Stomach smooth muscle (tissue), 2 donors: ENCODE data around the gene TBC1D5.

Source experiments
- H3K27ac ChIP-seq: one replicate; pipeline ENCODE4 v1.7.0; 2013; ENCODE audit warnings: mild to moderate bottlenecking, low read length, inconsistent platforms
- H3K27me3 ChIP-seq, 2 donors: one replicate each; pipeline ENCODE4 v1.7.0; 2013; ENCODE audit warnings: low read length in 2 of 2; ENCODE audit not compliant: insufficient read depth in 2 of 2, control insufficient read depth in 1 of 2
- H3K36me3 ChIP-seq, 2 donors: one replicate each; pipeline ENCODE4 v1.7.0; 2013; ENCODE audit warnings: low read length in 2 of 2; ENCODE audit not compliant: control insufficient read depth in 2 of 2, insufficient read depth in 2 of 2
- H3K4me1 ChIP-seq: one replicate; pipeline ENCODE4 v1.7.0; 2013; ENCODE audit warnings: low read length; ENCODE audit not compliant: control insufficient read depth, insufficient read depth
- H3K4me3 ChIP-seq, 2 donors: one replicate each; pipeline ENCODE4 v1.7.0; 2013; ENCODE audit warnings: low read length in 2 of 2
- H3K9ac ChIP-seq, 2 donors: one replicate each; pipeline ENCODE4 v1.7.0; 2013; ENCODE audit warnings: low read length in 2 of 2, mild to moderate bottlenecking in 1 of 2
- H3K9me3 ChIP-seq, 2 donors: one replicate each; pipeline ENCODE4 v1.7.0; 2013; ENCODE audit warnings: low read length in 2 of 2; ENCODE audit not compliant: control insufficient read depth in 2 of 2
- donor health status: healthy.
- donor health status: Pancreatic carcinoma.

Gene TBC1D5

DNA sequence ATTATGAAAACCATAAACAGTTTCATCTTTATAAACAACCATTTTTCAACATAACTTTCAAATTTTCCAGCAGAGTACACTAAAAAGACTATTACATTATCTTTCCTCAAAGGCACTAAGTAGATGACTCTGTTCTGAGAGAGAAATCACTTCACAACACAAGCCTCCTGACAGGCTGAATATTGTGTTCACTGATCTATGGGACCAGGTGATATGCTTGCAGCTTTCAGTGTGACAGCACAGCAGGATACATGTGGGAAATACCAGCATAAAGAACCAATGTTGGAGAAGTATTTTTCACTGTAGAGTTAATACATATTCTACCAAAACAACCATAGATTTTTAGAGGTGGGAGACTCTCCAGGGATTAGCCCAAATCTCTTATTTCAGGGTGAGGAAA is 507.1 kb downstream of the TBC1D5 start:
- H3K9me3 ChIP-seq: no peaks in the 10 kb centered on the region
- no peaks in the 10 kb centered on the region for H3K4me1 ChIP-seq
- H3K27ac ChIP-seq: no peak overlapping the region
- H3K9ac ChIP-seq: no peak overlapping the region
- H3K27me3 ChIP-seq: no peaks in the 10 kb centered on the region
- peaks cover 0 to 6% of the 10 kb centered on the region in 2 donors for H3K36me3 ChIP-seq
- H3K4me3 ChIP-seq: no peak overlapping the region

DNA sequence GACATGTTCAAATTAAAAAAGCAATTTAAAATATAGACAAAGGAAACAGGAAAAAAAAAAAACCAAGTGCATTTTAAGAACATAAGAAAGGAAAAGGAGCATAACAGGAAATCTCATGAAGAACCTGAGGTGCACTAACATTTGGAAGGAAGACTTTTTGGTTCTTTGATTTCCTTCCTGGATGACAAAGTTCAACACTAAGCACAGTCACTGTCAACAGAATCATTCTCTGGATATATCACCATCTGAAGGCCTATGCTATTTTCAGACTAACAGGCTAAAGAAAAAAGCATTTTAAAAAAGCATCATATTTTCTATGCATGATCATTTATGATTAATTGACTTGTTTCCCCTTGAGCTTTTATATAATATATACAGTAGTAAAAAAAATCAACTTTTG is 508.0 kb downstream of the TBC1D5 start:
- Histone ChIP-seq H3K4me3 (no peak overlapping the region), H3K36me3 (peaks cover 0 to 6% of the 10 kb centered on the region in 2 donors), H3K4me1 (no peaks in the 10 kb centered on the region), H3K27ac (no peak overlapping the region), H3K9me3 (no peaks in the 10 kb centered on the region), H3K9ac (no peak overlapping the region), H3K27me3 (no peaks in the 10 kb centered on the region)

GRCh38 chr3:17233398-17233800 is 509.0 kb downstream of the TBC1D5 start:
- Histone ChIP-seq H3K9me3 (no peaks in the 10 kb centered on the region), H3K36me3 (peaks cover 0 to 6% of the 10 kb centered on the region in 2 donors), H3K27me3 (no peaks in the 10 kb centered on the region), H3K9ac (no peak overlapping the region), H3K4me1 (no peaks in the 10 kb centered on the region), H3K27ac (no peak overlapping the region), H3K4me3 (no peak overlapping the region)

DNA sequence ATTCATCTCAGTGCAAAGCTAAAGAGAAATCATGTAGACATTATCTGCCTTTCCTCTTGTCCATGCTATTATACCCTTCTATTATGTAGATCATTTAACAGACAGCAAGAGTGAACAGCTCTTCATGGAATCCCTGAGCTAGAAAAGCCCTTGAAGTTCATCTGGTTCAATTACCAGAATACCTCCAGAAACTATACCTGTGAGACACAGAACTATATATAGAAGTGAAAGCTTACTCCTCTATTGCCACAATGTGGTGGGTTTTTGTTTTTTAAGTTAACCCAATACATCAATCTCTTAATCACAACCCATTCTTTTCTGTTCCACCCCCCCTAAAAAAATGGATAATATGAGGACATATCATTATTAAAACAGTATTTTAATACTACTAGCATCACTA is 510.0 kb downstream of the TBC1D5 start:
- Histone ChIP-seq H3K27me3 (no peaks in the 10 kb centered on the region), H3K9me3 (no peaks in the 10 kb centered on the region), H3K27ac (no peak overlapping the region), H3K4me1 (no peaks in the 10 kb centered on the region), H3K4me3 (no peak overlapping the region), H3K9ac (no peak overlapping the region), H3K36me3 (peaks cover 0 to 5% of the 10 kb centered on the region in 2 donors)

- no peaks in the 10 kb centered on the region for H3K36me3 ChIP-seq
- H3K9me3 ChIP-seq: no peaks in the 10 kb centered on the region
- H3K4me1 ChIP-seq: no peaks in the 10 kb centered on the region
- H3K27ac ChIP-seq: no peak overlapping the region
- no peak overlapping the region for H3K9ac ChIP-seq
- no peaks in the 10 kb centered on the region for H3K27me3 ChIP-seq
- no peak overlapping the region for H3K4me3 ChIP-seq
Observed at GRCh38 chr3:17231537-17232261, 510.7 kb downstream of the TBC1D5 start.

- Histone ChIP-seq H3K9ac (no peak overlapping the region), H3K36me3 (no peaks in the 10 kb centered on the region), H3K27me3 (no peaks in the 10 kb centered on the region), H3K4me3 (no peak overlapping the region), H3K9me3 (no peaks in the 10 kb centered on the region), H3K4me1 (no peaks in the 10 kb centered on the region), H3K27ac (no peak overlapping the region)
Observed at GRCh38 chr3:17227472-17227871, 515.0 kb downstream of the TBC1D5 start.

DNA sequence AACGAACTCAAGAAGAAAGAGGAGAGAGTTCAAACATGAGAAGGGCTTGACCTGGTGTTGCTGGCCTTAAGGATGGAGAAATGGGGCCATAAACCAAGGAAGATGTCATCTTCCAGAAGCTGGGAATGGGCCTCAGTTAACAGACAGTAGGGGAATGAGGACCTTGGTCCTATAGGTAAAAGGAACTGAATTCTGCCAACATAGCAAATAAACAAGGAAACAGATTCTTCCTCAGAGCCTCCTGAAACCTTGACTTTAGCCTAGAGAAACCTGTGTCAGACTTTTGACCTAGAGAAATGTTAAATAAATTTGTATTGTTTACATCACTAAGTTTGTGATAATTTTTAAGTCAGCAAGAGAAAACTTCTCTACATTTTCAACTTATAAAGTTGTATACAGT is 520.9 kb downstream of the TBC1D5 start:
- Histone ChIP-seq H3K4me1 (no peaks in the 10 kb centered on the region), H3K27ac (no peak overlapping the region), H3K9me3 (no peaks in the 10 kb centered on the region), H3K9ac (no peak overlapping the region), H3K36me3 (no peaks in the 10 kb centered on the region), H3K27me3 (no peaks in the 10 kb centered on the region), H3K4me3 (no peak overlapping the region)

- Histone ChIP-seq H3K4me3 (no peak overlapping the region), H3K4me1 (no peaks in the 10 kb centered on the region), H3K9me3 (no peaks in the 10 kb centered on the region), H3K27ac (no peak overlapping the region), H3K9ac (no peak overlapping the region), H3K36me3 (no peaks in the 10 kb centered on the region), H3K27me3 (no peaks in the 10 kb centered on the region)
Observed at GRCh38 chr3:17219593-17219992, 522.8 kb downstream of the TBC1D5 start.

DNA sequence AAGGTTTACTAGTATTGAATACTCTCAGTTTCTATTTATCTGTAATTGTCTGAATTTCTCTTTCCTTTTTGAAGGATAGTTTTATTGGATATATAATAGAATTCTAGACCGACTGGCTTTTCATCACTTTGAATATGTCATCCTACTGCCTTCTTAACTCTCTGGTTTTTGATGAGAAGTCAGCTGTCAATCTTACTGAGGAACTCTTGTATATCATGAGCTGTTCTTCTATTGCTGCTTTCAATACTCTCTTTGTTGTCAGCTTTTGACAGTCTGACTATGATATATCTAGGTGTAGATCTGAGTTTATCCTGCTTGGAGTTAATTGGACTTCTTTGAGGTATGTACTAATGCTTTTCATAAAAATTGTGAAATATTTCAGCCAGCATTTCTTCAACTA is 523.8 kb downstream of the TBC1D5 start:
- Histone ChIP-seq H3K4me1 (no peaks in the 10 kb centered on the region), H3K9me3 (no peaks in the 10 kb centered on the region), H3K27me3 (no peaks in the 10 kb centered on the region), H3K36me3 (no peaks in the 10 kb centered on the region), H3K27ac (no peak overlapping the region), H3K4me3 (no peak overlapping the region), H3K9ac (no peak overlapping the region)

DNA sequence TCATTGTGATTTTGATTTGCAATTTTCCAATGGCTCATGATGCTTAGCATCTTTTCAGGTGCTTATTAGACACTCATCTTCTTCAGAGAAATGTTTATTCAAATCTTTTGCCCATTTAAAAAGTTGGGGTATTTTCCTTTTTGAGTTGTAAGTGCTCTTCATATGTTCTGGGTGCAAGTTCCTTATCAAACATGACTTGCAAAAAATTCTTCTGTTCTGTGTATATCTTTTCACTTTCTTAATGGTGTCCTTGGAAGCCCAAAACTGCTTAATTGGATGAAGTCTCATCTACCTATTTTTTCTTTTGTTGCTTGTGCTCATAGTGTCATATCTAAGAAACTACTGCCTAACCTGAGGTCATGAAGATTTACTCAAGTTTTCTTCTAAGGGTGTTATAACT is 524.8 kb downstream of the TBC1D5 start:
- Histone ChIP-seq H3K4me3 (no peak overlapping the region), H3K9me3 (no peaks in the 10 kb centered on the region), H3K4me1 (no peaks in the 10 kb centered on the region), H3K27me3 (no peaks in the 10 kb centered on the region), H3K9ac (no peak overlapping the region), H3K36me3 (peaks cover 0 to 4% of the 10 kb centered on the region in 2 donors), H3K27ac (no peak overlapping the region)

DNA sequence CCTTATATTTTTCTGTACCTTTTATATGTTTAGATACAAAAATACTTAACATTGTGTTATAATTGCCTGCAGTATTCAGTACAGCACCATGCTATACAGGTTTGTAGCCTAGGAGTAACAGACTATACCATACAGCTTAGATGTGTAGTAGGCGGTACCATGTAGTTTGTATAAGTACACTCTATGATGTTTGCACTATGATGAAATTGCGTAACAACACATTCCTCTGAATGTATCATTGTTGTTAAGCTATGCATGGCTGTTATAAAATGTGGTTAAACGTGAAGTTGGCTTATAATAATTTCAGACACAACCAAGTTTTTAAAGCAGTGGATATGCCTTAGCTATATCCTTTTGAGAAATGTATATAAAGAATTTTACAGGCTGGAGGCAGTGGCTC is 529.3 kb downstream of the TBC1D5 start:
- no peak overlapping the region for H3K4me3 ChIP-seq
- no peaks in the 10 kb centered on the region for H3K27me3 ChIP-seq
- no peaks in the 10 kb centered on the region for H3K9me3 ChIP-seq
- no peaks in the 10 kb centered on the region for H3K4me1 ChIP-seq
- no peak overlapping the region for H3K9ac ChIP-seq
- no peak overlapping the region for H3K27ac ChIP-seq
- H3K36me3 ChIP-seq: peaks cover 0 to 7% of the 10 kb centered on the region in 2 donors
